Measurements from ENCODE around the gene TMEM150A. TPM values are rescaled to one million over a fixed set of nuclear protein-coding genes. Genes with fewer than 3 reads are reported as not detected.

TMEM150A gene
- total and polyA plus RNA-seq, 2 of the 13 experiments (the other 11 are each of a cell fraction or from before 2014, with no cell fraction given), result 30.1 to 70.4 TPM

DNA sequence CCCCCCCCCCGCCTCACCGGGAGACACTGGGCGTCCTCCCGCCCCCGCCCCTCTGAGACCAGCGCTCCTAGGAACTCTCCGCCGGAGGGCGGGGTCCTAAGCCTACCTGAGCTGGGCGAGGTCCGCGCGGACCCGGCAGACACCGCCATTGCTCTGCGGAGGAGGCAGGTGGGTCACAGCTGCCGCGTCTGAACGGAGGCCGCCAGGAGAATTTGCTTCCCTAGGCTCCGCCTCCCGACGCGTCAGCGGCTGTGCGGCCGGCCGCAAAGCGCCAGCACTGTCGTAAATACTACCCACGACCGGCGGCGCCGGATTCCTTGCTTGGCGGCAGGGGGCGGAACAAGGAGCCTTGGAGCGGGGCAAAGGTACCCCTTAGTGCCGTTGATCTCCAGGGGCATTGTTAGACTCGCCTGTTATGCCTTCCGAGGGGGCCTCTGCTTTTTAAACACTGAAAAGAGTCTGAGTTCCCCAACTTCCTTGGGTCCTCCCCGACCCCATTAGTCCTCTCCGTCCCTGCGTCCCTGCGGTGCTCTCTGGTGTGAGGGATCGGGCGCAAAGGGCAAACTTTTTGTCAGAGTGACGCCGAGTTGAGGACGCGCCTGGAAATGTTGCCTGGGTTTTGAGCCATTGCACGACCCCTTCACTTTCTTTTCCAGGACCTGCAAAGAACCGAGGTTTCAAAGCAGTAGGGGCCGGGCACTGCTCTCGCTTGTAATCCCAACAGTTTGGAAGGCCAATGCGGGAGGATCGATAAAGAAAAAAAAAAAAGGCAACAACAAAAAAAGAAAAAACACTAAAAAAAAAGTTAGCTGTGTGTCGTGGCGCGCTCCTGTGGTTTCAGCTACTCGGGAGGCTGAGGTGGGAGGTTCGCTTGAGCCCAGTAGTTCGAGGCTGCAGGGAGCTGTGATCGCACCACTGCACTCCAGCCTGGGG is 41.0 kb downstream of the TMEM150A start, which contains the start of gene GGCX (continued):
- TF ChIP-seq ZNF576 (CRISPR knock-in tag; IDR thresholded peaks at IDR 0.05) (peak; percentile 68; the same call in 1 of the 2 replicates), ZNF557 (CRISPR knock-in tag; IDR thresholded peaks at IDR 0.05) (no peak), TBX2 (CRISPR knock-in tag; IDR thresholded peaks at IDR 0.05; ENCODE audit: borderline replicate concordance) (peak; percentile 95), ZSCAN20 (CRISPR knock-in tag; IDR thresholded peaks at IDR 0.05; ENCODE audit: borderline replicate concordance) (no peak; the same call in 1 of the 2 replicates), ZNF362 (CRISPR knock-in tag; IDR thresholded peaks at IDR 0.05; ENCODE audit: borderline replicate concordance) (peak; percentile 88), STAT5B (CRISPR knock-in tag; IDR thresholded peaks at IDR 0.05) (no peak), CBX1 (IDR thresholded peaks at IDR 0.05; ENCODE audit: low read depth) (no peak), TSC22D2 (CRISPR knock-in tag; IDR thresholded peaks at IDR 0.05; ENCODE audit: borderline replicate concordance) (peak; percentile 69; the same call in 1 of the 2 replicates), ZNF780A (CRISPR knock-in tag; IDR thresholded peaks at IDR 0.05) (0 out of 2 replicates have a peak, but pooled peaks have one; percentile 13), ZNF781 (CRISPR knock-in tag; IDR thresholded peaks at IDR 0.05; ENCODE audit: borderline replicate concordance, not compliant biosample characterization) (peak; percentile 97), PBX3 (CRISPR knock-in tag; IDR thresholded peaks at IDR 0.05; ENCODE audit: borderline replicate concordance) (no peak), ZFY (CRISPR knock-in tag; IDR thresholded peaks at IDR 0.05) (peak; percentile 75), ZFP90 (CRISPR knock-in tag; IDR thresholded peaks at IDR 0.05; ENCODE audit: borderline replicate concordance) (peak; percentile 94), NR2C2 (CRISPR knock-in tag; IDR thresholded peaks at IDR 0.05; ENCODE audit: borderline replicate concordance) (peak; percentile 84), ZNF501 (CRISPR knock-in tag; IDR thresholded peaks at IDR 0.05) (peak; percentile 80), CHCHD3 (CRISPR knock-in tag; IDR thresholded peaks at IDR 0.05) (no peak), YY1 (IDR thresholded peaks at IDR 0.05; ENCODE audit: insufficient read depth, insufficient replicate concordance, low read depth, low read length) (peak; percentile 95), GTF3A (CRISPR knock-in tag; conservative IDR thresholded peaks at IDR 0.05) (no peak), ZNF230 (CRISPR knock-in tag; IDR thresholded peaks at IDR 0.05) (peak; percentile 78), SRF (IDR thresholded peaks at IDR 0.05; ENCODE audit: low read depth, low read length) (peak; percentile 59; the same call in 1 of the 2 replicates), KDM3A (CRISPR knock-in tag; IDR thresholded peaks at IDR 0.05; ENCODE audit: low read depth) (peak; percentile 60; the same call in 1 of the 2 replicates), CERS6 (CRISPR knock-in tag; IDR thresholded peaks at IDR 0.05) (no peak), ZNF333 (CRISPR knock-in tag; IDR thresholded peaks at IDR 0.05; ENCODE audit: borderline replicate concordance) (peak; percentile 89; the same call in 1 of the 2 replicates), ZNF136 (CRISPR knock-in tag; IDR thresholded peaks at IDR 0.05; ENCODE audit: low read depth) (peak; percentile 23; the same call in 1 of the 2 replicates), SATB2 (CRISPR knock-in tag; IDR thresholded peaks at IDR 0.05) (no peak), HHEX (CRISPR knock-in tag; IDR thresholded peaks at IDR 0.05) (no peak)
